Activated CD4-positive, alpha-beta memory T cell treated with anti-CD3 and anti-CD28 coated beads, Interleukin-2, amount 10 ng/mL, durations not matched to agents 7 days and 5 days (primary cell): Measurements from ENCODE around the gene DNAJB8. TPM values are rescaled to one million over a fixed set of nuclear protein-coding genes. Genes with fewer than 3 reads are reported as not detected.

Experiments
- CTCF ChIA-PET: fragments of 350-600 bp; sonication (Branson Sonifier 250); formaldehyde crosslinking; loops from one replicate; lab custom pipeline; 2021; ENCODE audit warnings: antibody characterized with exemption, inconsistent platforms; lab: Charles Lee
- POLR2A ChIA-PET: fragments of 350-600 bp; sonication (Branson Sonifier 250); formaldehyde crosslinking; loops from one replicate; lab custom pipeline; 2021; ENCODE audit warnings: antibody characterized with exemption; lab: Charles Lee
- DNase-seq: peaks from one replicate; pipeline ENCODE4 v3.0.0-alpha.2; 2020
- H3K27ac Mint-ChIP-seq: one replicate; pipeline ENCODE4 v1.8.0; 2021; ENCODE audit warnings: mild to moderate bottlenecking, mixed read lengths
- H3K27me3 Mint-ChIP-seq: one replicate; pipeline ENCODE4 v1.8.0; 2021; ENCODE audit warnings: mixed read lengths
- H3K36me3 Mint-ChIP-seq: one replicate; pipeline ENCODE4 v1.8.0; 2021; ENCODE audit warnings: low read depth, mixed read lengths
- H3K4me1 Mint-ChIP-seq: one replicate; pipeline ENCODE4 v1.8.0; 2021; ENCODE audit warnings: mixed read lengths
- H3K4me3 Mint-ChIP-seq: one replicate; pipeline ENCODE4 v1.8.0; 2021; ENCODE audit warnings: mild to moderate bottlenecking, mixed read lengths
- H3K9me3 Mint-ChIP-seq: one replicate; pipeline ENCODE4 v1.8.0; 2021; ENCODE audit warnings: mixed read lengths
- total RNA-seq, 2 experiments: library from RNA; stranded (reverse); gene quantifications; one replicate each; pipeline ENCODE4 v1.2.3, GENCODE V29; 2021

Gene DNAJB8
- total RNA-seq, 2 experiments from 2014 or later: not detected

DNA sequence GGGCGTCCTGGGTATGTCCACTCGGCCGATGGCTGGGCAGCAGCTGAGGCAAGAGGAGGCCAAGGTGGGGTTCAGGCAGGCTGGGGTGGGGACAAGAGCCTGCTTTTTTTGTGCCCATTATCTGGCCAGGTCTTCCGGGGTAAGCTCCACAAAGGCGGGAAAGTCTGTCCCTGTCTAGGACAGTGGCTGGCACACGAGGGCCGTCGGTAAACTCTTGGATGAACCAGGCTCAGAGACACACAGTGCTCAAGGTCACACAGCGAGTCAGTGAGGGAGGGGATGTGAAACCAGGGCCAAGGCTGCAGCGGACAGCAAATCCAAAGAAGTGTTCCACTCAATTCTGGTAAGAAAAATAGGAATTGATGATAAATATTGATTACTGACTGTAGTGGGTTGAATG is 2.9 kb downstream of the DNAJB8 start:
- no peak for DNase-seq
- Mint-ChIP-seq H3K4me3 (no peak overlapping the region), H3K27ac (no peak overlapping the region), H3K27me3 (peaks cover 24% of the 10 kb centered on the region), H3K4me1 (peaks cover 15% of the 10 kb centered on the region), H3K36me3 (no peaks in the 10 kb centered on the region), H3K9me3 (no peaks in the 10 kb centered on the region)
- POLR2A ChIA-PET: no interaction called here
- CTCF ChIA-PET: interaction anchor here (0.8 kb wide), 1 partner anchor 38 kb away, joined by 3 read pairs; no protein-coding TSS in a partner anchor

DNA sequence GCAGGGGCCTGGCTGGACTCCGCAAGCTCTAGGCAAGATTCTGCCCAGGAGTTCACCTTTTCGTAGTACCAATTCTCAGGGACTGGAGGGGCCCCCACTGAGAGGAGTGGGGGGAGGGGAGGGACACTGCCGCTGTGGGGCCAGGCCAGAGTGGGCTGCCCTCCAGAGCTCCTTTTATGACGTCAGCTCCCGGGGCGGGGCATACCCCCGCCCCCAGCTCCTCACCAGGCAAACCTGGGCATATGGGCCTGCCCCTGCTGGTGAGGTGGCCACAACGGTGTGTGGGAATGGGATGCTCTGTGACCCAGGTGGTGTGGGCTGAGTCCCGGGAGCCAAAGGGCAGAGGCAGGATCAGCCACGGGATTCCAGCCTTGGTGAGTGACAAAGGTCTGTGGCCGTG is 3.3 kb downstream of the DNAJB8 start:
- peaks cover 24% of the 10 kb centered on the region for H3K27me3 Mint-ChIP-seq
- H3K4me3 Mint-ChIP-seq: no peak overlapping the region
- H3K27ac Mint-ChIP-seq: no peak overlapping the region
- H3K4me1 Mint-ChIP-seq: peaks cover 15% of the 10 kb centered on the region
- no peaks in the 10 kb centered on the region for H3K9me3 Mint-ChIP-seq
- POLR2A ChIA-PET: no interaction called here
- CTCF ChIA-PET: no interaction called here
- DNase-seq: no peak
- no peaks in the 10 kb centered on the region for H3K36me3 Mint-ChIP-seq

DNA sequence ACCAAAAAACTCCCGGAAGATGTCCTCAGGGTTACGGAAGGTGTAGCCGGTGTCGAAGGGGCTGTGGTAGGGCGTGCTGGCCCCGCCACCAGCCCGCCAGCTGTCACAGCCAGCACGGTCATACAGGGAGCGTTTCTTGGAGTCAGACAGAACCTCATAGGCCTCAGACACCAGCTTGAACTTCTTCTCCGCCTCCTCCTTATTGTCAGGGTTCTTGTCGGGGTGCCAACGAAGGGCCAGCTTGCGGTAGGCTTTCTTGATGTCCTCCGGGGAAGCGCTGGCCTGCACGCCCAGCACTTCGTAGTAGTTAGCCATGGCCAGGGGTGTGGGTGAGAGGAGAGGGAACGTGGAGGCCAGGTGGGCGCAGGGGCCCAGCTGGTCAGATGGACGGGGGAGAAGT is 3.8 kb downstream of the DNAJB8 start:
- POLR2A ChIA-PET: no interaction called here
- CTCF ChIA-PET: no interaction called here

DNA sequence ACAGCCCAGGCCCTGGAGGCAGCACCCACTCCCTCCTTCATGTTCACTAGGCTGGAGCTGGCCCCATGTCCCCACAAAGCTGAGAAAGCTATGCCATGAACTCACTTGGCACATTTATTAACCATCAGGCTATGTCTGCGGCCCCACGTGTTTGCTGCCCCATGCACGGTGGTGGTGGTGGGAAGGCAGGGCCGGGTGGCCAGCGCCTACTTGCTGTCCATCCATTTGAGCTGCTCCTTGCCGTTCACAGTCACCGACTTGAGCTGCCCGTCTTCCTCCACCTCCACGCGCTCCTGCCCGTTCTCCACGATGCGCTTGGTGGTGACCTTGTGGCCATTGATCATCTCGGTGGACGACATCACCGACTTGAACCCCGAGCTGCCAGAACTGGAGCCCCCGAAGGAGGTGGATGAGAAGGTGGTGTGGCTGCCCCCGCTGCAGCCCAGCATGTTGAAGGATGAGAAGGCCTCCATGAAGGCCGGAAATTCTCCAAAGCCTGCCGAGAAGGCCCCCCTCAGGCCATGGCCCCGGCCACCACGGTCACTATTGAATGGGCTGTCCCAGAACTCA is 4.3 kb downstream of the DNAJB8 start:
- H3K36me3 Mint-ChIP-seq: no peaks in the 10 kb centered on the region
- H3K27me3 Mint-ChIP-seq: peaks cover 24% of the 10 kb centered on the region
- H3K4me1 Mint-ChIP-seq: peaks cover 12% of the 10 kb centered on the region
- no peak overlapping the region for H3K27ac Mint-ChIP-seq
- DNase-seq: no peak
- H3K9me3 Mint-ChIP-seq: no peaks in the 10 kb centered on the region
- ChIA-PET CTCF (no interaction called here), POLR2A (no interaction called here)
- no peak overlapping the region for H3K4me3 Mint-ChIP-seq

More for the DNA sequence above, 3.8 kb downstream of the DNAJB8 start:
- H3K36me3 Mint-ChIP-seq: no peaks in the 10 kb centered on the region
- H3K4me3 Mint-ChIP-seq: no peak overlapping the region
- DNase-seq: no peak
- peaks cover 15% of the 10 kb centered on the region for H3K4me1 Mint-ChIP-seq
- peaks cover 24% of the 10 kb centered on the region for H3K27me3 Mint-ChIP-seq
- H3K9me3 Mint-ChIP-seq: no peaks in the 10 kb centered on the region
- no peak overlapping the region for H3K27ac Mint-ChIP-seq

DNA sequence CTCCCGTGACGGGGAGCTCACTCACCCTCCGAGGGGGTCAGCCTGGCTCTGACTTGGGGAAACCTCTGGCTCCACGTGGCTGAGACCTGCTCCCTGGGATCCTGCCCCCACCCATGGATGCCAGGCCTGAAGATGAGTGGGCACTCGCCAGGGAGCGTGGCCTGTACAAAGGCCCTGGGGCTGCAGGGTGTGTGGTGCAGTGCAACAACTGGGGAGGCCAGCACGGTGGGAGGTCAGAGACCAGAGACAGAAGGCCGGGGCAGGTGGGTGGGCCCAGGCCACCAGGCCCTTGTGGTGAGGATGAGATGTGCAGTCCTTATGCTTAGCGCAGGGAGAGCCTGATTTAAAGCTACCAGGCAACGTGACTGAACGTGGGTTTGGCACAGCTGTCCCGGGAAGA is 5.0 kb downstream of the DNAJB8 start:
- no peaks in the 10 kb centered on the region for H3K9me3 Mint-ChIP-seq
- ChIA-PET CTCF (no interaction called here), POLR2A (no interaction called here)
- DNase-seq: no peak
- peaks cover 19% of the 10 kb centered on the region for H3K27me3 Mint-ChIP-seq
- peaks cover 5% of the 10 kb centered on the region for H3K4me1 Mint-ChIP-seq
- no peaks in the 10 kb centered on the region for H3K36me3 Mint-ChIP-seq
- H3K4me3 Mint-ChIP-seq: no peak overlapping the region
- H3K27ac Mint-ChIP-seq: no peak overlapping the region

DNA sequence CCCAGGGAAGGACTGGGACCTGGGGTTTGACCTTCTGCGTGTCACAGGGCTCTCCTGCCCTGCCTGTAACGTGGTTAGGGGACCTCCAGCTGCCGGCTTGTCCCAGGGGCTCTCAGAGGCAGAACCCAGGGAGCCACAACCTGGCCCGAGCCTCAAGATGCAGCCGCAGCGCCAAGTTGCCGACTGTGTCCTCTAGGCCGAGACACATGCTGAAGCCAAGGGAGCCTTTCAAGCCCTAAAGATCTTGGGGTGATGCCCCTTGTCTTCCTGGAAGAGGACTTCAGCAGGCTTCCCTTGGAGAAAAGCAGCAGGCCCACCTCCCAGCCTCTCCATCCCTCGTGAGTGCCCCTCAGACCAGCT is 7.2 kb downstream of the DNAJB8 start:
- Mint-ChIP-seq H3K36me3 (no peaks in the 10 kb centered on the region), H3K4me3 (no peak overlapping the region), H3K4me1 (peaks cover under 1% of the 10 kb centered on the region), H3K27ac (no peak overlapping the region), H3K9me3 (no peaks in the 10 kb centered on the region), H3K27me3 (peaks cover 21% of the 10 kb centered on the region)
- no peak for DNase-seq
- CTCF ChIA-PET: no interaction called here
- POLR2A ChIA-PET: no interaction called here

DNA sequence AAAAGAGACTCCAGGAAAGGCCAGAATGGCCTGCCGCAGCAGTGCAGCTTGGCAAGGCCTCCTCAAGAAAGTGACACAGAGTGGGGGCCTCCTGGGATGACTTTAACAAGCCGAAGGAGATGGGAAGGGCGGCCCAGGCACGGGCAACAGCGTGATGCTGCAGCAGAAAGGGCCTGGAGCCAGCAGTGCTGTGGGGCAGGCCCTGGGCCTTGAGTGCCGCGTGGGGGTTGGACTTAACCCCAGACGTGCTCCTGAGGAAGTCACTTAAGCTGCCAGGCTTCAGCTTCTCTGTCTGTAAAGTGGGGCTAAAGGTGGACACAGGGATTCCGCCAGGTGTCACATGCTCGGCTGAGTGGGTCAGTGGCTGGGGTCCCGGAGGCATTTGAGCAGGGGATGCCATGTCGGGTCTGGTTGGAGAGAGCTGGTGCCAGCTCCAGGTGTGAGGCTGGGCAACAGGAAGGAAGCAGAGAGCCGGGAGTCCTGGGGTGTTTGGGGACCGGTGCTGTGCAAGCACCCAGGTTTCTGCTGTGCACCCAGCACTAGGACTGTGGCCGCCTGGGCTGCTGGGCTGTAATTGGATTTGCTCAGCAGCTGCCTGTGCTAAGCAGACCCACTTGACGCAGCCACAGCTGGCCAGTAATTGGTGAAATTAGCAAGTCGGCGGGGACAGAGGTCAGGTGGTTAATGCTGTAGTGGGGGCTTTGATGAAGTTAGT is 7.8 kb downstream of the DNAJB8 start:
- POLR2A ChIA-PET: no interaction called here
- no peaks in the 10 kb centered on the region for H3K4me1 Mint-ChIP-seq
- no peaks in the 10 kb centered on the region for H3K36me3 Mint-ChIP-seq
- no peak overlapping the region for H3K4me3 Mint-ChIP-seq
- H3K9me3 Mint-ChIP-seq: no peaks in the 10 kb centered on the region
- no peak overlapping the region for H3K27ac Mint-ChIP-seq
- no peak for DNase-seq
- CTCF ChIA-PET: no interaction called here
- H3K27me3 Mint-ChIP-seq: peaks cover 23% of the 10 kb centered on the region

DNA sequence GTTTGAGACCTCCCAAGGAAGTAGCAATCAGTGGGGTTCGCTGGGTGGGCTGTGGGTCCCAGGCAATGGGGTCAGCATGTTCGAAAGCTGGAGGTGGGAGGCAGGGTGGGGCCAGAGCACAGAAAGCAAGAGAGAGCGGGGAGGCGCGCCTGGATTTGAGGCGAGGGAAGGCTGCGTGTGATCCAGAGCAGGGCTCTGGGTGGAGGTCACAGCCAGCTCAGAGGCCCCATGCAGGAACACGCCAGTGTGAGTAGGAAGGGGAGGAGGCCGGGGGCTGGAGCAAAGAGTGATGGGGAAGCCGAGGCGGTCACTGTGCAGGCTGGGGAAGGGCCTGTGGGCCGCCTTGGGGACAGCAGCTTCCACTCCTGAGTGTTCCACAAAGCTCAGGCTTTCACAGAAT is 8.8 kb downstream of the DNAJB8 start:
- DNase-seq: no peak
- Mint-ChIP-seq H3K36me3 (no peaks in the 10 kb centered on the region), H3K27ac (no peak overlapping the region), H3K9me3 (no peaks in the 10 kb centered on the region), H3K27me3 (peaks cover 26% of the 10 kb centered on the region), H3K4me3 (no peak overlapping the region), H3K4me1 (no peaks in the 10 kb centered on the region)
- ChIA-PET CTCF (no interaction called here), POLR2A (interaction anchor here (1.4 kb wide), 1 partner anchor 9 kb away, joined by 4 read pairs; no protein-coding TSS in a partner anchor)

DNA sequence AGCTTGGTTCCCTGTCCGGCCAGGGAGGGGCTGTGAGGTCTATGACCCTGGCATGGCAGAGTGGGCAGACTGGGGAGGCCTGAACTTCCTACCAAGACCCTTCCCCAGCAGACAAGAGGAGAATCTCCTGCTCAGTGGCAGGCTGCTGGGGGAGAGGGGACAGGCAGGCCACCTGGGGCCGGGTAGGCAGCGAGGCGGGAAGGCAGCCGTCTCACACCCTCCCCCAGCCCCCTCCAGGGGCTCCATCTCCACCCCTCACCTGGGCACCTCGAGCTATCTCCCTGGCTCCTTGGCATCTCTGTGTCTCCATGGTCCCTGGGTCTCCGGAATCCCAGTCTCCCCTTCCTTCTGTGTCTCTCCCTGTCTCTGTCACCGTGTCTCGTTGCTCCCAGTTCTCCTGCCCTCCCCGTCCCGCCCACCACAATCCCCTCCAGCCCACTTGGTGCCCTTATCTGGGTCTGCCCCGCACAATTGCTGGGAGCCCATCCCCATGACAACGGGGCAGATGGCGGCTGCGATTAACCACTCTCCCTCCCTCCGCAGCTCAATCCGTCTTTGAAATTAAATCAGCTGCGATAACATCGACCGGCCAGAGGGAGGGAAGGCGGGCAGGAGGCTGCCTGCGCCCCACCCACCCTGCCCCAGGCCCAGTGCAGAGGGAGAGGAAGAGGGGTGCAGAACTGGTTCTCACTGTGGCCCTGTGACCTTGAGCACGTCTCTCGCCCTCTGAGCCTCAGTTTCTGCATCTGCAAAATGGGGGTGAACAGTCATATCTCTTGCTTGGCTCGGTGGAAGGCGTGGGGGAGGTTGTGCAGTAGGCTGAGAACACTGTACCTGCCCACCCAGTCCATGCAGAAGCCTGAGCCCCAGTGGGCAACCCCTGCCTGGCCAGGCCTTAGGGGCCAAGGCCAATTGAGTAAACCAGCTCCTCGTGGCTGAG is 9.6 kb downstream of the DNAJB8 start:
- Mint-ChIP-seq H3K4me1 (no peaks in the 10 kb centered on the region), H3K27me3 (peaks cover 27% of the 10 kb centered on the region), H3K9me3 (no peaks in the 10 kb centered on the region), H3K36me3 (no peaks in the 10 kb centered on the region), H3K4me3 (no peak overlapping the region), H3K27ac (no peak overlapping the region)
- DNase-seq: no peak
- POLR2A ChIA-PET: interaction anchor here (1.4 kb wide), 1 partner anchor 8 kb away, joined by 4 read pairs; no protein-coding TSS in a partner anchor
- CTCF ChIA-PET: no interaction called here

DNA sequence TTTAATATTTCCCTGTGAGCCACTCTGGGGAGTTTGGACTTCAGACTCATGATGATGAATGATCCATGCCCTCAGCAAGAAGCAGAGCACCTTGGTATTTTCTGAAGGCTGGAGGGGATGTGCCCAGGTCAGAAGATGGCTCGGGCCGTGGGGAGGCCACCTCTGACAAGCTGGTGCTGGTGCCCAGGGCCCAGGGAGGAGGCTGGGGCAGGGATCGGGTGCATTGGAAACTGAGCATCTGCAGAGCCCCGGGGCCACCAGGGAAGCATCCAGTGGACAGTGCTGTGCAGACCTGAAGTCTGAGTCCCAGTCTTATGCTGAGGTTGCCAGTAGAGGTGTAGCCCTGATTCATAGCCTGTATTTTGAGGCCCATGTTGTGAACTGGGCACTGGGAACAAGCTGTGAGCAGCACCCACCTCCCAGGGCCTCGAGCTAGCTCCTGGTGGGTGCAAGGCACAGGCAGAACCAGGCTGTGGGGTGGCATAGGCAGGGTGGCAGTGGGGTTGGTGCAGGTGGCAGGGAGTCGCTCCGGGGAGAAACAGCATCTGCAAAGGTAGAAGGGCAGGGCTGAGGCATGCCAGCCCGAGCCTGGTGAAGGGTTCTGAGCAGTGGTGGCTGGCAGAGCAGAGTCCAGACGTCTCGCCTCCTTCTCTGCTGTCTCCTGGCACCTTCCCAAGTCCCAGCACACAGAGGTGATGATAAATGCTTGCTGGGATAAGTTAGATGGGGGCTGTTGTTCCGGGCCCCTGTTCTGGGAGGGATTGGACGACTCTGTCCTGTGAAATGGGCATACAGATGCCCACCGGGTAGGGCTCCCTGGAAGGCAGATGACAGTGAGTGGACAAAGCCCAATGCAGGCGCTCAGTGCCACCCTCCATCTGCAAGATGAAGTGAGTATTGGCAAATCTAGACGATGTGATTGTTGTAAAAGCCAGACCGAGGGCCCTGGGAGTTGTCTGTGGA is 10.6 kb downstream of the DNAJB8 start:
- DNase-seq: no peak
- Mint-ChIP-seq H3K9me3 (no peaks in the 10 kb centered on the region), H3K27ac (no peak overlapping the region), H3K4me3 (no peak overlapping the region), H3K27me3 (peaks cover 28% of the 10 kb centered on the region), H3K4me1 (no peaks in the 10 kb centered on the region), H3K36me3 (no peaks in the 10 kb centered on the region)
- POLR2A ChIA-PET: no interaction called here
- CTCF ChIA-PET: no interaction called here

DNA sequence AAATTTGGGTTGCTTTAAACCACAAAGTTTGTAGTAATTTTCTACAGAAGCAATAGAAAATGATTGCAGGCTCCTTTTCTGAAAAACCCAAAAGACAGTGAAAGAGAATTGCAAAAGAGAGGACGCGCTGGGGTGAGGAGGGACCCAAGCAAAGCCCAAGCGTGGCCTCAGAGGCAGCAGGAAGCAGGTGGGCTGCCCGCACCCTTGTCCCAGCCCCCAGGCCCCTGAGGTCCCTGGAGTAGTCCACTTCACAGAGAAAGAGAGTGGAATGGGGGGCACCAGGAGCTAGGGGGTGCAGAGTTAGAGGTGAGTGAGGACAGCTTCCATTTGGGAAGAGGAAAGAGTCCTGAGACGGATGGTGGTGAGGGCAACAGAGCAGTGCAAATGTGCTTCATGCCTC is 11.6 kb downstream of the DNAJB8 start:
- CTCF ChIA-PET: no interaction called here
- POLR2A ChIA-PET: no interaction called here
- no peak overlapping the region for H3K4me3 Mint-ChIP-seq
- peaks cover 6% of the 10 kb centered on the region for H3K4me1 Mint-ChIP-seq
- H3K27me3 Mint-ChIP-seq: peaks cover 26% of the 10 kb centered on the region
- H3K36me3 Mint-ChIP-seq: no peaks in the 10 kb centered on the region
- H3K9me3 Mint-ChIP-seq: peaks cover 2% of the 10 kb centered on the region
- H3K27ac Mint-ChIP-seq: no peak overlapping the region
- no peak for DNase-seq

DNA sequence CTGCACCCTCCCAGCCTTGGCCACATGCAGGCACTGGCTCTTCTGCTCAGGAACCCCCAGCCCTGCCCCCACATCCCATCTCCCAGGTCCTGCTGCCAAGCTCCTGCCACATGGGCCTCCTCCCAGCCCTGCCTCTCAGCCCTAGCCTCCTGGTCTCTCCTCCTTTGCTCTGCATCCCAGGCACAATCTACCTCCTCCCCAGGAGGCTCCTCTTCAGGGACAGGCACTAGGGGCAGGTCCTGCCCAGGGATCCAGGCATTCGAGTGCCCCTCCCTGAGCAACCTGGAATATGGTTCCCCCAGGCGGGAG is 12.4 kb downstream of the DNAJB8 start:
- no peak overlapping the region for H3K4me3 Mint-ChIP-seq
- peaks cover 24% of the 10 kb centered on the region for H3K27me3 Mint-ChIP-seq
- no peak for DNase-seq
- no peaks in the 10 kb centered on the region for H3K36me3 Mint-ChIP-seq
- peaks cover 11% of the 10 kb centered on the region for H3K4me1 Mint-ChIP-seq
- ChIA-PET CTCF (no interaction called here), POLR2A (no interaction called here)
- H3K27ac Mint-ChIP-seq: no peak overlapping the region
- H3K9me3 Mint-ChIP-seq: peaks cover 6% of the 10 kb centered on the region
